ENCODE measurements around the gene PAEP. TPM values are rescaled to one million over a fixed set of nuclear protein-coding genes. Genes with fewer than 3 reads are reported as not detected.
A peak's percentile ranks its signal among the peaks of the same experiment; 100 is the strongest.

PAEP gene
- total and polyA plus RNA-seq, 7 donors, result not detected

DNA sequence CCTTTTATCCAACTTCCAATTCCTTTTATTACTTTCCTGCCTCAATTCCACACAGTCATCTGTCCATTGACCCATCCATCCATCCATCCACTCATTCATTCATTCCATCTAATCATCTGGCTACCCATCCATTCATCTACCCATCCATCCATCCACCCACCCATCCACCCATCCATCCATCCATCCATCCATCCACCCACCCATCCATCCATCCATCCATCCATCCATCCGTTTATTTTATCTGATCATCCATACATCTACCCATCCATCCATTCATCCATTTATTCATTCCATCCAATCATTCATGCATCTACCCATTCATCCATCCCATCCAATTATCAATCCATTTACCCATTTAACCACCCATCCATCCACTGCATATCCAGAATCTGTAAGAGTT is 11.6 kb downstream of the PAEP start:
- Histone ChIP-seq H3K27ac (no peak overlapping the region), H3K4me3 (no peak overlapping the region), H3K4me1 (no peaks in the 10 kb centered on the region), H3K9me3 (no peaks in the 10 kb centered on the region), H3K36me3 (ENCODE audit: insufficient read depth in 1 of 2, low read depth in 1 of 2) (no peaks in the 10 kb centered on the region), H3K27me3 (ENCODE audit: insufficient read depth in 3 of 3, low read length in 2 of 3) (peaks cover 0 to 11% (median 2%) of the 10 kb centered on the region in 3 donors)
- TF ChIP-seq, protein P1, sequence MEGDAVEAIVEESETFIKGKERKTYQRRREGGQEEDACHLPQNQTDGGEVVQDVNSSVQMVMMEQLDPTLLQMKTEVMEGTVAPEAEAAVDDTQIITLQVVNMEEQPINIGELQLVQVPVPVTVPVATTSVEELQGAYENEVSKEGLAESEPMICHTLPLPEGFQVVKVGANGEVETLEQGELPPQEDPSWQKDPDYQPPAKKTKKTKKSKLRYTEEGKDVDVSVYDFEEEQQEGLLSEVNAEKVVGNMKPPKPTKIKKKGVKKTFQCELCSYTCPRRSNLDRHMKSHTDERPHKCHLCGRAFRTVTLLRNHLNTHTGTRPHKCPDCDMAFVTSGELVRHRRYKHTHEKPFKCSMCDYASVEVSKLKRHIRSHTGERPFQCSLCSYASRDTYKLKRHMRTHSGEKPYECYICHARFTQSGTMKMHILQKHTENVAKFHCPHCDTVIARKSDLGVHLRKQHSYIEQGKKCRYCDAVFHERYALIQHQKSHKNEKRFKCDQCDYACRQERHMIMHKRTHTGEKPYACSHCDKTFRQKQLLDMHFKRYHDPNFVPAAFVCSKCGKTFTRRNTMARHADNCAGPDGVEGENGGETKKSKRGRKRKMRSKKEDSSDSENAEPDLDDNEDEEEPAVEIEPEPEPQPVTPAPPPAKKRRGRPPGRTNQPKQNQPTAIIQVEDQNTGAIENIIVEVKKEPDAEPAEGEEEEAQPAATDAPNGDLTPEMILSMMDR (IDR thresholded peaks at IDR 0.05), result no peak
- ATAC-seq (no peak), DNase-seq (no peak)
- intact Hi-C loops (cut with DNase I), result no loop called here
- 89 to 96% (median 91%) methylated on average over 1 of the region's 1 CpG for WGBS, 3 donors

DNA sequence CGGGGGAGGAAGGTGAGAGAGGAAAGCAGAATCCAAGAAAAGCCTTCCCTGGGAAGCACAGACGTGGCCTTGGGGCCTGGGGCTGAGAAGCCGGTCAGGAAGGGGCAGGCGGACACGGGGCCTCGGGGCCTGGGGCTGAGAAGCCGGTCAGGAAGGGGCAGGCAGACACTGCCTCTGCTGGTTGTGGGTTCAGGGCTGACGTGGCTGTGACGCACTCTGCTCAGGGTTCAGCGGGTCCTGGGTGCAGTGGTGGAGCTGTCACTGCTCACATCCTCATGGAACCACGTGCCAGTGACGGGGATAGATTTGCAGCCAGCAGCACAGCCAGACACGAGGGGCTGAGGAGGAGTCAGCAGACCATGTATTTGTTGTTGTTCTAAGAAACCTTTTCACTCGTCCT is 12.8 kb downstream of the PAEP start:
- WGBS, 3 donors, result 68 to 71% (median 71%) methylated on average over 13 to 14 of the region's 14 CpGs
- DNase-seq (no peak), ATAC-seq (no peak)
- H3K27me3 ChIP-seq (ENCODE audit: insufficient read depth in 3 of 3, low read length in 2 of 3), result peaks cover 0 to 17% (median 2%) of the 10 kb centered on the region in 3 donors
- no peak overlapping the region for H3K27ac ChIP-seq
- no peaks in the 10 kb centered on the region for H3K9me3 ChIP-seq
- intact Hi-C loops (cut with DNase I), result no loop called here
- no peaks in the 10 kb centered on the region for H3K36me3 ChIP-seq (ENCODE audit: insufficient read depth in 1 of 2, low read depth in 1 of 2)
- no peaks in the 10 kb centered on the region for H3K4me1 ChIP-seq
- TF ChIP-seq, protein P1 (IDR thresholded peaks at IDR 0.05), result no peak
- no peak overlapping the region for H3K4me3 ChIP-seq

DNA sequence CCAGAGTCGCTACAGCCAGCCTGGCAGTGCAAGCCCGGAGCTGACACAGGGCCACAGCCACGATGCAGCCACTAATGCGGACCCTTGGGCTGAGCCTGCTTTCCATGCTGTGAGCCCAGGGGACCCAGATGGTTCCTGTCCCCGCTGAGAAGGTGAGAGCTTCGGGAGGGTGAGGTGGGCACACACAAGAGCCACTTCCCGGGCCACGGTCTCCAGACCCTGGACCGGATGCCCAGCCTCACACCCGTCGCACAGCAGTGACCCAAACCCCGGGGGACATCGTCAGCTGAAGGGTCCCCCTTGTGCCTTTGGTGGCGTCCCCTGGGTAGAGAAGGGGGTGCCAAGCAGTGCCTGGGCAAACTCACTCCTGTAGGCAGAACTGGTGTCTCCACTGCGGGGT is 13.4 kb downstream of the PAEP start:
- WGBS, 3 donors, result 86 to 91% (median 87%) methylated on average over 14 to 15 of the region's 15 CpGs
- TF ChIP-seq, protein P1 (IDR thresholded peaks at IDR 0.05), result no peak
- peaks cover 0 to 23% (median 2%) of the 10 kb centered on the region in 3 donors for H3K27me3 ChIP-seq (ENCODE audit: insufficient read depth in 3 of 3, low read length in 2 of 3)
- intact Hi-C loops (cut with DNase I), result no loop called here
- no peak for DNase-seq
- no peaks in the 10 kb centered on the region for H3K36me3 ChIP-seq (ENCODE audit: insufficient read depth in 1 of 2, low read depth in 1 of 2)
- H3K4me1 ChIP-seq, result no peaks in the 10 kb centered on the region
- H3K9me3 ChIP-seq, result no peaks in the 10 kb centered on the region
- no peak for ATAC-seq
- H3K27ac ChIP-seq, result no peak overlapping the region
- H3K4me3 ChIP-seq, result no peak overlapping the region

DNA sequence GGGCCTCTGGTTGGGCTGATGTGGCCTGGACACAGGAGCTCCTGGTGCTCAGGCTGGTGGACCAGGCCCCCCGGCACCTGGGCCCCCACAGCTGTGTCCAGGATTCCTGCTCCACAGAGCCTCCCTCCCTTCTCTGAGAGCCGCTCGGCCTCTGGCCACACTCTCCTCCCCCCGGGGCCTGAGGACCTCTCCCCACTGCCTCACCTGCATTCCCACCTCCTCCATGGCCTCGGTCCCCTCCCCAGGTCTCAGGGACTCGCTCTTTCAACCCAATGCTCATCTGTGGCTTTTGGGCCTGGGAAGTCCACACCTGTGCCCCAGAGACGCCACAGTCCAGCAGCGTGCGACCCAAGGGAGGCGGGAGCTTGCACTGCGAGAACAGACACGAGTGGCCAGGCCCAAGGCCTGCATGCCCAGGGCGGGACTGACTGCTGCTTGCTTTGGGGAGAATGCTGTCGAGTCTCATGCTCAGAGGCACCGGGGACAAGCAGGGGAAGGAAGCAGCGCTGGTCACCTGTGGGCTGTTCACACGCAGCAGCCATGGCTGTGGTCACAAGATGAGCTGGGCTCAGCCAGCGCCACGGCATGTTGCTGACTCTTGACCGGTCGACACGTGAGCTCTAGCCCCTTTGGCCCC is 14.6 kb downstream of the PAEP start:
- Histone ChIP-seq H3K36me3 (ENCODE audit: insufficient read depth in 1 of 2, low read depth in 1 of 2) (no peaks in the 10 kb centered on the region), H3K27ac (no peak overlapping the region), H3K4me3 (no peak overlapping the region), H3K9me3 (no peaks in the 10 kb centered on the region), H3K27me3 (ENCODE audit: insufficient read depth in 3 of 3, low read length in 2 of 3) (peaks cover 0 to 32% (median 2%) of the 10 kb centered on the region in 3 donors), H3K4me1 (no peaks in the 10 kb centered on the region)
- intact Hi-C loops (cut with DNase I), result no loop called here
- TF ChIP-seq, protein P1 (IDR thresholded peaks at IDR 0.05), result no peak
- DNase-seq (no peak), ATAC-seq (no peak)
- WGBS, 3 donors, result 76 to 79% (median 78%) methylated on average over 19 to 22 of the region's 22 CpGs

DNA sequence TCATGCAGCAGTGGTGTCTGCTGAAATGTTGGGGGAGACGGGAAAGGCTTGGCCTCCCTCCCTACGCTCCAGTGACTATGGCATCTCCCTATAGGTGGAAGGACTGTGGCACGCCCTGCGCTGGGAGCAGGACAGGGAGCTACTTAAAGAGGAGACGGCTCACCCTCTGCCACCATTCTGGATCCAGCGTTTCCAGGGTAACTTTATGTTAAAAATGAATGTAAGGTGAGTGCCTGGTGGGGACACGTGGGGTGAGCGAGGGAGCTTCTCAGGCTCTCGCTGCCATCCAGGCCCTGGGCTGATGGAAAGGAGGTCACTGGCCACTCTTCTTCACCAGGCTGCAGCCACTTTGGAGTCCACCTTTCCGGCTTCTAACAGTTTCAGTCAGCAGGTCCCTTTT is 15.7 kb downstream of the PAEP start:
- H3K4me3 ChIP-seq, result no peak overlapping the region
- 64 to 78% (median 75%) methylated on average over 10 of the region's 10 CpGs for WGBS, 3 donors
- intact Hi-C loops (cut with DNase I), result no loop called here
- H3K9me3 ChIP-seq, result no peaks in the 10 kb centered on the region
- H3K27me3 ChIP-seq (ENCODE audit: insufficient read depth in 3 of 3, low read length in 2 of 3), result peaks cover 0 to 34% (median 2%) of the 10 kb centered on the region in 3 donors
- DNase-seq (peak in 1 of 2 donors; percentile 4), ATAC-seq (no peak)
- H3K27ac ChIP-seq, result no peak overlapping the region
- TF ChIP-seq, protein P1 (IDR thresholded peaks at IDR 0.05), result no peak
- no peaks in the 10 kb centered on the region for H3K36me3 ChIP-seq (ENCODE audit: insufficient read depth in 1 of 2, low read depth in 1 of 2)
- H3K4me1 ChIP-seq, result no peaks in the 10 kb centered on the region

All from psoas muscle (tissue), 8 donors.